SU-DHL-6 (cell line): Measurements from ENCODE around the gene KIAA1958.

Experiments used
- EZH2phosphoT487 ChIP-seq: fragments of 200-600 bp; sonication (generic), shearing (Covaris generic); conservative IDR thresholded peaks from 2 replicates; pipeline ENCODE4 v1.6.1; 2018; ENCODE audit warnings: mild to moderate bottlenecking, antibody characterized with exemption, low read length, moderate library complexity, mixed read lengths
- TF ChIP-seq, protein P1 (sequence below): fragments of 200-600 bp; sonication (generic); IDR thresholded peaks from one replicate; pipeline ENCODE4 v1.5.1; 2017; ENCODE audit warnings: antibody characterized with exemption, mild to moderate bottlenecking, low read length, moderate library complexity; ENCODE audit not compliant: insufficient read depth, poor library complexity, severe bottlenecking

DNA sequence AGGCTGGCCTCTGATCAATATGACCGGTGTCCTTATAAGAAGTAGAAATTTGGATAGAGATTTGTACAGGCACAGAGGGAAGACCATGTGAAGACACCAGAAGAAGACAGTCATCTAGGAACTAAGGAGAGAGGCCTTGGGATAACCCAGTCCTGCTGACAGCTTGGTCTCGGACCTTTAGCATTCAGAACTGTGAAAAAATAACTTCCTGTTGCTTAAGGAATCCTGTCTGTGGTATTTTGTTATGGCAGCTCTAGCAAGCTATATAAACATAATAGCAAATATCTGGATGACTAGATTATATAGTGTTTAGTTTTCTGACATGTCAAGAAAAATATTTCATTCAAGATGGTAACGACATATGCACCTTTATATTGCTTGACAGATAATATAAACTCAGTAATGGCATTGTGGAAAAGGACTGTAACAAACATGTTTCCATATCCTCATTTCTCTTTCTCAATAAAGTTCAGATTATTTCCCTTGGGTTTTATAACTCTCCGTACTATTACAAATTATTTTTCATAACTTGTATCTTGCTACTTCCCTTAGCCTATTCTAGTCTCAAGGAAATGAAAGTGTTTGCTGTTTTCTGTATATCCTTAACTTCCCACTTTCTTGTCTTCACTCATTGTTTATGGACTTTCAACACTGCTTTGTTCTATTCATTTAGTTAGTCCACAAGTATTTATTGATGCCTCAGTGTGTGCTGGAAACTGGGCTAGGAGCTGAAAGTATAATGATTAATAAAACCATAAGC lies 62.4 kb downstream of the KIAA1958 start:
- TF ChIP-seq, protein P1, sequence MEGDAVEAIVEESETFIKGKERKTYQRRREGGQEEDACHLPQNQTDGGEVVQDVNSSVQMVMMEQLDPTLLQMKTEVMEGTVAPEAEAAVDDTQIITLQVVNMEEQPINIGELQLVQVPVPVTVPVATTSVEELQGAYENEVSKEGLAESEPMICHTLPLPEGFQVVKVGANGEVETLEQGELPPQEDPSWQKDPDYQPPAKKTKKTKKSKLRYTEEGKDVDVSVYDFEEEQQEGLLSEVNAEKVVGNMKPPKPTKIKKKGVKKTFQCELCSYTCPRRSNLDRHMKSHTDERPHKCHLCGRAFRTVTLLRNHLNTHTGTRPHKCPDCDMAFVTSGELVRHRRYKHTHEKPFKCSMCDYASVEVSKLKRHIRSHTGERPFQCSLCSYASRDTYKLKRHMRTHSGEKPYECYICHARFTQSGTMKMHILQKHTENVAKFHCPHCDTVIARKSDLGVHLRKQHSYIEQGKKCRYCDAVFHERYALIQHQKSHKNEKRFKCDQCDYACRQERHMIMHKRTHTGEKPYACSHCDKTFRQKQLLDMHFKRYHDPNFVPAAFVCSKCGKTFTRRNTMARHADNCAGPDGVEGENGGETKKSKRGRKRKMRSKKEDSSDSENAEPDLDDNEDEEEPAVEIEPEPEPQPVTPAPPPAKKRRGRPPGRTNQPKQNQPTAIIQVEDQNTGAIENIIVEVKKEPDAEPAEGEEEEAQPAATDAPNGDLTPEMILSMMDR = no peak
- no peak for TF ChIP-seq EZH2phosphoT487
